Body of pancreas (tissue), 4 donors: ENCODE data around the gene CEACAM16.

Experiments
- CTCF ChIP-seq, 7 experiments: fragments of 450-650 bp in 4 of 7; fragments of 200-600 bp in 3 of 7; sonication (generic) in 3 of 7; IDR thresholded peaks; one replicate each; pipeline ENCODE4 v1.5.1; 2016 to 2019; ENCODE audit warnings: antibody characterized with exemption in 7 of 7
- POLR2A ChIP-seq, 3 donors: fragments of 450-650 bp; IDR thresholded peaks; one replicate each; pipeline ENCODE4 v1.6.1; 2016; ENCODE audit warnings: antibody characterized with exemption in 3 of 3, mild to moderate bottlenecking in 2 of 3

- peak in 3 of 7 experiments; percentile 21 to 29 (median 24) for TF ChIP-seq CTCF (IDR thresholded peaks at IDR 0.05)
- TF ChIP-seq POLR2A (IDR thresholded peaks at IDR 0.05) = peak in 2 of 3 donors; percentile 13 to 65
Measured at GRCh38 chr19:44752816-44753625, 54.1 kb downstream of the CEACAM16 start.
